GM18511 (cell line): ENCODE data around the gene THRB.

Source experiments
- ATAC-seq: cut with Tn5 transposase; IDR thresholded peaks from one replicate; pipeline ENCODE4 v1.9.1; 2021; ENCODE audit warnings: mild to moderate bottlenecking, moderate library complexity; ENCODE audit not compliant: unreplicated experiment

The THRB gene

DNA sequence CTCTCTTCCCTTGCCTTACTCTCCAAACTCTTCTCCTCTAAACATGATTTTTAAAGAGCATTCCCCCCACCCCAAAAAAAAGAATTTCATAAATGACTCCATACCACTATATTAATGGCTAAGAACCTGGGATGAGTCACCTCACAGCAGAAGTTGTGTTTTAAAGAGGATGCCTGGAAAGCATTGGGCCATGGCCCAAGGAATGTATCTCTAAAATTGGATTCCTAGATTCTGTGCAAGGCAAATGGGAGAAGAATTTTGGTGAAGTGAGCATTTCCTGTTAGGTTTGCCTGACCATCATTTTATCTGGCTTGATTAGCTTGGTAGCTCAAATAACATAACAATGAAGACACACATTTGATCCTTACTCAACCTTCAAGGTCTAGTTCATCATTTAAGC is 298.1 kb downstream of the THRB start:
- no peak for ATAC-seq

DNA sequence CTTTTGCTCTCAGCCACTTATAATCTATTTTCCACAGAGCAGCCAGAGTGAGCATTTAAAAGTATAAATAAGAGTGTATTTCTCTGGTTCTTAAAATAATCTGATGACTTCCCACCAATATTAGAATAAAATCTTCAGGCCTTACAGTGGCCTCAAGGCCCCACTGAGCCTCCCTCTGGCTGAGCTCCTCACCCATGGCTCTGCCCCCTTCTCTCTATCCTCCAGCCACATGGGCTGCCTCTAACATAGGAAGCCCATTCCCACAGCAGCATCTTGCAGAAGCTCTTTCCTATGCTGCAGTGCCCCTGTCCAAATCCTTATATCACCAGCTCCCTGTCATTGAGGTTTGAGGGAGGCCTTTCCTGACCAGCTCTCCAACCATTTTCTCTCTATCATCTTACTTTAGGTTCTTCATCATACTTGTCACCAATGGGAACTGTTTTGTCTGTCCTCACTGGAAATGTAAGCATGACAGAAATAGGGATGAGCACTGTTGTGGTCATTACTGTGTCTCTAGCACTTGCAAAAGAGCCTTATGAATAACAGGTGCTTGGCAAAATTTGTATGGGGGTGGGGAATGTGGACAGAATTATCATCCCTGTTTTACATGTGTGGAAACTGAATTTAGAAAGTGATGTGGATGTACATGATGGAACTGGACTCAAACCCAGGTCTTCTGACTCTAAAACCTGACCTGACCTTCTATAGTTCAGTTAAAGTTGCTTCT is 299.0 kb downstream of the THRB start:
- no peak for ATAC-seq

DNA sequence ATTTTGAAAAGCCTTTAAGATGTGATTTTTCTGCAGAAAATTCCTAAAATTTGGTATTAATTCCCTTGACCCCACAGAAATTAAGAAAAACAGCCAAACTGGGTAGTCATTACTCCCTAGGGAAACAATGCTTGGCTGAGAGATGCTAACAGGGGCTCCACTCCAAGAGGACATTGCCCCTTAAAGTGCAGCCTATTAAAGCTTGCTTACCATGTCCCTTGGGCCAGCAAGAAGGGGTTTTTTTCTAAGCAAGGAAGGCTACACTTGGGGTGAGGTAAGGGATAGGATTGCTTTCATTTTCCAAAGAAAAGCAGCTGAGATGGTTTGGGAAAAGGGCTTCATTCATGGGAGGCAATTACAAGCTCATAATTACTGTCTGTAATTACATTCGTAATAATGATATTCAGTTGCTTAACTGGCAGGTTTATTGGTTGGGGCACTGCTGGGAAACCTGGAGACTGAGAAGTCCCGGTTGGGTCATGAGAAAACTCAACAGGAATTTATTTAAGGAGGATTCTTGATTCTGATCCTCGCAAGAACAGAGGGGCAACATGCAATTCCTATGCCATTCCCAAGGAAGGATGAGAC is 302.1 kb downstream of the THRB start:
- no peak for ATAC-seq

DNA sequence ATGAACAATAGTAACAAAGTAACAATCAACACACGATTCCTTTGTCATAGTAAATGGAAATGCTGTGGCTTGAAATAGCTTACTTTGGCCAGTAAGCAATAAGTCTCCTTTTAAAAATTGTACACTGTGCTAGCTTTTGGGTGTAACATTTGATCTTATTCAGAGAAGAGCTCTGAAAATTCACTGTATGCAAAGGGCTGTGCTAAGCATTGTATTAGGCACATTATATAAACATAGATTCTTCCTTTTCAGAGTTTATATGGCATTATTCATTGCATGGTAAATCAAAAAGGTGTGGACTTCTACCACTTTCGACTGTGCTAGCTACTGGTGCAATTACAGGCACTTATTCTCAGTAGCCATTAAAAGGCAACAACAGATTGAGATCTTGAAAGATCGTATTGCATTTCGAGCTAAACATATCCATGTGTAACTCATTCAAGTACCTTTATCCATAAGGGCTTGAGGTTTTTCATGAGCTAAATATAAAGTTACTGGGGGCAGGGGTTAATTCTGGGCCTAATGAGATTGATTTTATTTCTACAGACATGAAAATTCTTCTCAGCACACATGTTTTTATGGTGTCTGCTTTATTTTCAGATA is 302.7 kb downstream of the THRB start:
- no peak for ATAC-seq

DNA sequence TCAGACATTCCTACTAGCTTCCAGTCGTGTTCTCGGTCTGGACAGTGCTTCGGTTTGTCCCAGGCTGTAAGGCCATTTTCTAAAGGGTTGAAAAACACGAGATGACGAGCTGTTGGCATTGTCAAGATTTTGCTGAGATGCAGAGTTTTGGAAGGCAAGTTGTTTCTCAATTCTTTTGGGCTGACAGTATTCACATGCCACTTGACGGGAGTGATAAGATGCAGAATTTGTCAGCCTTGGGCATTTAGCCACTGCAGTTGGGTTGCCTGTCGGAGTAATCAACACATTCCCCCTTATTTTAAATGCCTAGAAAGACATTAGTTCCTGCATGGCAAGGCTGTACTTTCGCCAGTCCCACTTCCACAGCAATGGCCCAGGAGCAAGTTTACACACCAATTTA is 304.4 kb downstream of the THRB start:
- no peak for ATAC-seq

DNA sequence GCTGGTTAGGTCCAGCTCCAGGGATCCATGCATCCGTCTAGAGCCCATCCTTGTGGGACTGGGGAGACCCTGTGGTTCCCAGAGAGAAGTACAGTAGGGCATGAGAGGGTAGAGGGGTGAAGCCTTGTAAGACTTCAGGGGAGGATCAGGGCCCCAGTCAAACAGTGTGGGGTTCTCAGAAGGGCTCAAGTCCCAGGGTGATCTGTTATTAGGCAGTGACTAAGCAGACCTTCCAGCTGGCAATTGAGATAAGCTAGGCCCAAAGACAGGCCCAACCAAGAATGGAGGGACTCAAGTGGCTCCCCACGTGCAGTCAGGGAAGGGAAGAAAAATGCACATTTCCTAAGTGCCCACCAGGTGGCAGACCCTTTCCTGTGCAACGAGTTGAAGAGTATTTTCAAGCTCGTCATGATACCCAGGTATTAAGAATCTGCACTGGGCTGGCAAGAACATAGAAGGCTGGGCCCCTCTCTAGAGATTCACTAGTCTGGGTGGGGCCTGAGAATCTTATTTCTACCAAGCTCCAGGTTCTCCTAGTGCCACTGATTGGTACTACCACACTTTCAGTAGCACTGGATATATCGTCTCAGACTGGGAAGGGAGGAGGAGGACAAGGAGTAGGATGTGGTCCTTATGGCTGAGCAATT is 308.8 kb downstream of the THRB start:
- ATAC-seq: peak; percentile 92

DNA sequence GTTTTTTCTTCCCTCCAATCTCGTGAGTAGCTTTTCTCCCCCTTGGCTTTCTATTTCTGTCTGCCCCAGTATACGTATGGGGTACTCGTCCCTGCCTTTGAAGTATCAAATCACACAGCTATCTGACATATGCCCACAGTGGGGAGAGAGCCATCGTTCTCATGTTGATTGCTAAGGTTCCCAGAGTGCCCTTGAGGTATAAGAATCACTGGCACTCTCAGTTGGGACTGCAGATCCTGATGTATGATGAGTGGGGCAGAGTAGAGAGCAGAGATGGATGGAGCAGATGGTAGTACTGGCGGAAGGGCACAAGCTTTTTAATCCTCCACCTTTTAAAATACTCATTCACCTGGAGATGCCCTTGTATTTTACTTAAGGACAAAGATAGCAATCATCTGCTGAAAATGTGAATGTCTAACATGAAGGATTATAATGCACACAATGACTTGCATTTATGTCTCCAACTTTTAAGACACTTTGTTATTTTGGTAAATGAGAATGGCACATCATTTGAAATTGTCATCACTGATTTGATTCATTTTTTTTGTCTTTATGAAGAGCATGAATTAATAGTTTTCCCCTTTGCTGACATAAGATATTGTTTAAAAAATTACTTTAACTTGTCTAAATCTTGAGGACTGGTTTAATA is 310.0 kb downstream of the THRB start:
- ATAC-seq: no peak

DNA sequence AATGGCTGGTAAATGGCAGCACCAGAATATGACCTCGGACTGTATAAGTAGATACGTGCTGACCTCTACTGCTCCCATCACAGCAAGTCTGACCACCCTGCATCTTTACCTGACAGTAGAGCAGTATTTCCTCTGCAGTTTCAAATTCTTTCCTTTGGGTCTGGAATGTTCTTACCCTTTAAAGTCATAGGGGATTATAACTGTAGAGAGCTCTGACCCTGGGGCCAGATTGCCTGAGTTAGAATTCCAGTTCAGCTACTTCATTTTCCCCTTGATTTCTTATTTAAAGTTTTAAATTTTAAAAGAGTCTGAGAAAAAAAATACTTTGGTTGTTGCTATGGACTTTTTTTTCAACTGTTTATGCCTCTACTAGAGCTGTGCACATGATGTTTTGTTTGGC is 311.9 kb downstream of the THRB start:
- ATAC-seq: no peak

DNA sequence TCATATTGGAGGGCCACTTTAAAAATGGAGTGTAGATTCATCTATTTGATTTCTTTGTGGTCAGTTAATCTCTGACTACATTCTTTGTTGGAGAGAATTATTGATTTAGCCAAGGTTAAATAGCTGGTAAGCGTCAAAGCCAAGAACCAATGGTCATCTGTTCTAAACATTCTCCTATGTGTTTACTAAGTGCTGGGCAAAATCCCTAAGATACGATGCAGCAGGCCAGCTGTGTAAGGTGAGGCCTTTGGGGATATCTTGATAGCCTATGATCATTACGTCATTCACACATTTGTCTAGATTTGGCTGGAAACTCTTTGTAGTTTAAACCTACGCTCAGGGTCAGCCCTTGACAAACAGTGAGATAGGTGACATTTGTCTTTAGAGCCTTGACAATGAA is 313.4 kb downstream of the THRB start:
- ATAC-seq: no peak

DNA sequence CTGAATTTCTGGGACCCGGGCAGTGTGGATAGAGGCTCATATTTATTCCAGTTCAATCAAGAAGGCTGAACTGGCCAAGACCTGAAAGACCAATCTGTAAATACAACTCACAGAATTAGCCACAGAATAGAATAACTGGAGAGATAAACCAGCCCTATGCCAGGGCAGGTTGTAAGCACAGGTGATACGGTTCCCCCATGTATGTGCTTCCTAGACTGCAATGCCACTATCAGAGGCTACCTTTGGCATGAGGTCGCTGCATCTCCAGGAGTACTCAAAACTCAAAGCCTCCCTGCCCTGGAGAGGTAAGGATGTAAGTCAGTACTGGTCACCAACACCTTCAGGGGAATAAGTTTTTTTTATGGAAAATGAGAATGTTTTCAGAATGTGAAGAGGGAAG is 314.0 kb downstream of the THRB start:
- no peak for ATAC-seq

DNA sequence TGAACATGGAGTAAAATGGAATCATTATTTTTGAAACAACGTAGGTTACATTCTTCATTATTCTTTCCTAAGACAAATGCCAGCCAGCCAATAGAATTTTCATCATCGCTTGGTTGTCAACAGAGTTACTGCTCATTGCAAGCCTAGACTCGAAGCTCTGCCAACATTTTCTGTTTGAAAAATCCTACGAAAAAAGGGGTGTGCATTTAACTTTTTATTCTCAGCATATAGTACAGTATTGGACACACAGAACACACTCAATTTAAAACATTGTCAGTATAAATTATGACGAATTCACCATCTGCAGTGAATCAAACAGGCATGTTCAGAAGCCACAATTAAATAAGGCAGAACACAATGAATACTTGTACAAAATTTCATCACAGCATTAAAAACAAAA is 317.4 kb downstream of the THRB start:
- ATAC-seq: no peak

DNA sequence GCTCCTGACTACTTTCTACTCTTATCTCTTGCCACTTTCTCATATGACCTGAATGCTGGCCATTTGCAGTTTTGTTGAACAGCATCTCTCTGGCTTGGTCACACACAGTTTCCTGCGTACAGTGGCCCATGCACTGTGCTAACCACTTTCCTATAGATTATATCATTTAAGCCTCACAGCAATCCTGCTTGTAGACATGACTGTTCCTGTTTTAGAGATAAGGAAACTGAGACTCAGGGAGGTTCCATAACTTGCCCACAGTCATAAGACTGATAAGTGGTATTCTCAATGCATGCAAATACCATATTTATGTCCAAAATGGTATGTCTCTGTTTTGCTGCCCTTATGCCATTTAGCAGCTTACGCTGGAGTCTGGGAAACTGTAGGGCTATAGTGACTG is 320.0 kb downstream of the THRB start:
- no peak for ATAC-seq

DNA sequence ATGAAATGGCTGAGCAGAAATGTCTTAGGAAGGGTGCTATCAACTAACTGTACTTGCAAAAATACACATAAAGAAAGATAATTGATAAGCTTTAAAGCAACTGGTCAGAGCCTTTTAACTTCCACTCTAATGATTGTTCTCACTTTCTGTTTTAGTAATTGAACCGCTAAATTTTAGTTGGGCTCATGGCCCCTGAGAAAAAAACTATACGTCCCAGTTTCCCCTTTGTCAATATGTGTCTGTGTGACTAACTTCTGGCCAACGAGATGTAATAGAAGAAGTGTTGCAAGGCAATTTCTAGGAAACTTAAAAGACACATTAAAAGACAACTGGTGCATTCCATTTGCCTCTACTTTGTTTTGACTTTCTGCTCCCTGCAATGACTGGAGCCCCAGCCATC is 325.7 kb downstream of the THRB start:
- ATAC-seq: no peak

DNA sequence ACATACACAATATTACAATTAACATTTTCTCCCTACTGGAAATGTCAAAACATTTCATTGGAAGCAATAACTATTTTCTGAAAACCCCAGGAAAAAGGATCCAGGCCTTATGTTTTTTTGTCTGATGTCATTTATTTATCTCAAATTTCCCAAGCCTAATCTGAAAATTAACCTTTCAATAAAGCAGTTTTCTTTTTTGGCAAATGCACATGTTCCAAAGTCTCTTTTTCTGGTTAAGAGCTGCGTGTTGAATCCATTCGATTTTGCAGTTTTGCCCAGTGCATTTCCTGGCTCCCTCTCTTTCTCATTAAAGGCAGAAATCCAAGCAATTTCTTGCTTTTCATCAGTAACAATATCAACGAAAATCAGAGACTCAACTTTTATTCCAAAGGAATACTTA is 327.2 kb downstream of the THRB start:
- no peak for ATAC-seq

DNA sequence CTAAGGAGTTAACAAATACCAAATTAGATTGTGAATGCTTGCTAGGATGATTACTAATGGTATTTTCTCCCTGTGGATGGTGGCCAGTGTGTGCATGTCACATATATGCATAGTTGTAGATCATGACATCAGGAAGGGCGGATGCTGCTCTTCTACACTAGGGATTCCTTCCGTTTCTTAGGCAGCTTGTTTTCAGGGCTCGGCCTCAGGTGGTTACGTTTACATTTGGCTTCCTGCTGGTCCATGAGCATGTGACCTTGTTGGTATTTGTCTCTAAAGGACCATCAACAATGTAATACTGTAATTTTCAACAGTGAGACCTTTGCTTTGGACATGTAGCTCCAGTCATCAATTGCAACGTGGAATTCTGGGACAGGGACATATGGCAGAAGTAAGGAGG is 328.1 kb downstream of the THRB start:
- ATAC-seq: no peak

DNA sequence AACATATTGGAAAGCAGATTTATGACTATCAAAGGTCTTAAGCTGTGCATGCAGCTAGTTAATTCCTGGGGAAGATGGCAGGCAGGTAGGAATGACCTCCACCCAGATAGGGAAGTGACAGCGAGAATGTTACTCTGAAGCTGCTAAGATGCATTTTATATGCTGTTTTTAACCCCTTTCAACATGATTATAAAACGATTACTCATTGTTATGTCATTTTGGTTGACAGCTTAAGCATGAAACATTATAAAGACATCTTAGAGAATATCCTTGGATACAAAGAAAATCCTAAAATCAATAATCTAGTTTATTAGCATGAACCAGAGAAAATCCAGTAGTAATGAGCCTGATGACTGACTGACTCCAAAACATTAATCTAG is 329.1 kb downstream of the THRB start:
- ATAC-seq: no peak

DNA sequence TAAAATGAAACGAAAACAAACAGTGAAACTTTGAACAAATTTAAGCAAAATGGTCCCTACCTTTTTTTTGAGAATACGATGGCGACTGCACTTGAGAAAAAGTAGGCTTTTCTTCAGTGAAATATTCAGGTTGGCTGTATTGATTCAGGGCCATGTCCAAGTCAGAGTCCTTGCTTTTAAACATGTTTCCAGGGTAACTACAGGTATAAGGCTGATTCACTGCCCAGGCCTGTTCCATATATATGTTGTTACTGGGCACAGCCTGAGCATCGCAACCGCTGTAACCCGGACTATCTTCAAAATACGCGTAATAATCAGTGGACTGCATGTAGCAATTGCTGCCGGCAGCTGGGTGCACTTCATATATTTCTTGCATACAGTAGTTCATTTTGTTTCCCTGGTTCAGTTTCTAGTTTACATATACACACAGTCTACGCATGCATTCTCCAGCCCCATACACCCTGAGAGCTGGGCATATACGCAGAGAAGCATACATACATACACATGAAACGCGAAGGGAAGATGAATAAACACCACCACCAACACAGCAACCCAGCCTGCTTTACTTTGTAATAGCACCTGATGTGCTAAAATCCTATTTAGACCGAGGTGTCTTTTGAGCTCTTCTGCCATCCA is 329.6 kb downstream of the THRB start:
- no peak for ATAC-seq

DNA sequence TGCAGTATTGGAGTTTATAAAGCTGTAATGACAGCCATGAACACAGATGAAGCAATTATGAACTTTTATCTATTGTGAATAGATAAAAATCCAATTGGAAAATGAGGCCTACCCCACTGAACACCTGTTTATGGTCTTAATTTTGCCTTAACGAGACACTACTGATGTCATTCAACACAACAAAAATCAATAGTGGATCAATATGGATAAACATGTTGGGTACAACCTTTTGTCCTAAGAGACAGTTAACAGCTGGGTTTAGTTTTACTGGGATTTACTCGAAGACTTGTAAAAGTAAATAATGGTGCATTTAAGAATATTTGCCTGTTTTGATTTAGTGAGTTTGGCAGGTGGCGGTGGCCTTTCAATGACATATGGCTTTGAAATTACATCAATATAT is 331.7 kb downstream of the THRB start:
- ATAC-seq: no peak

DNA sequence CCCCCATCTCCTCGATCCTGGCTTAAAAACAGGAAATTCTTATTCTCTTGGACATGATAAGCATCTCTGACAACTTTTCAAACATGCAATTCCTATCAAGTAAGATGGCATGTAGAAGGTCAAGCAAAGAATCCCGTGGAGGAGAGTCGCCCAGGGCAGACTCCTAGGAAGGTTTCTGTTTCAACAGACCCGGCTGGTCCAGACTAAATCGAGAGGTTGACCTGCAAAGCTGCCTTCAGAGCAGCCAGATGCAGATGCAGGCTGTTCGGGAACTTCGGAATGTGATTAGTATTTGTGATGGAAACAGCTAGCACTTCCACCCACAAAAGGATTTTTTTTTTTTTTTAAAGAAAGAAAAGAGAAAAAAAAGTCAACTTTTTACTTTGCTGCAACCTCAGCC is 332.8 kb downstream of the THRB start:
- no peak for ATAC-seq

DNA sequence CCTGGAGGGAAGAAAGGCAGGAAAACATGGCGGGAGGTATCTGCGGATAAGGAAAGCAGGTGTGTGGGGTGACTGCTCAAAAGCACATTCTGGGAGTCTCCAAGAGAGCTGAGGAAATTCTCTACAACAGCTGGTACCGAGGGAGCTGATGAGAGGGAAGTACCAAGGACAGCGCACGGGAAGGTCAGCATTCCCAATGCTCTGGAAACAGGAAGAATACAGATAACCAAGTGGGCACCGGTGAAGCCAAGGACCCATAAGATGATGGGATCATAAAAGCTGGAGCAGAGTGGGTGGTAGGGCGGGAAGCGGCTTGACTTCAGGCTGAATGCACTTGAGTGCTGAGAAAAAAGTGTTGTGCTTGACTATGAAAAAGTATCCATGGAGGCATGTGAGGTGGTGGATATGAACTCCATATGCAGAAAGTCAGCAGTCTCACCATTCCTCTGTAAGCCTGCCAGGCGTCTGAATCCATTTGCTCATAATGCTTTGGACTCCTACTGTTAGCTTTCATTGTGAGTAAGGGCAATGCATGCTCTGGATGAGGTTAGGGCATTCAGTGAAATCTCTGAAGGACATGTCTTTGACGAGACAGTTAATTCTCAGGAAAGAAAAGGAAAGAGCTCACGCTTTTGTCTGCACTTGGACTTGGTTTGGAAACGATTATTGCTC is 334.1 kb downstream of the THRB start:
- ATAC-seq: no peak
